ENCODE measurements around the gene ERVW-1.
"Not testable (repeated sequence)": the region's sequence is repeated elsewhere in the genome, so short reads cannot be mapped to it uniquely, and the experiment has no call there.

ERVW-1 gene

GRCh38 chr7:92466682-92467081, 11.1 kb downstream of the ERVW-1 start:
- no peak for DNase-seq

- no peak for DNase-seq
Measured at GRCh38 chr7:92464515-92464914, 13.2 kb downstream of the ERVW-1 start.

GRCh38 chr7:92462560-92462959, 15.2 kb downstream of the ERVW-1 start:
- DNase-seq = no peak

GRCh38 chr7:92461027-92462003, 16.4 kb downstream of the ERVW-1 start:
- peak in 1 of 2 donors; percentile 48 for DNase-seq

GRCh38 chr7:92460510-92460909, 17.2 kb downstream of the ERVW-1 start:
- DNase-seq = no peak

GRCh38 chr7:92460109-92460508, 17.6 kb downstream of the ERVW-1 start:
- DNase-seq = no peak

GRCh38 chr7:92456236-92456635, 21.5 kb downstream of the ERVW-1 start:
- DNase-seq = no peak

- no peak for DNase-seq
Measured at GRCh38 chr7:92451645-92452044, 26.1 kb downstream of the ERVW-1 start.

- peak; percentile 54 to 74 for DNase-seq
Measured at GRCh38 chr7:92448205-92448747, 29.5 kb downstream of the ERVW-1 start.

GRCh38 chr7:92447345-92448204, 30.2 kb downstream of the ERVW-1 start, which contains the start of gene GATAD1:
TSS of gene GATAD1 (plus strand) at chr7:92447482. CDS start at chr7:92447730, 248 bp downstream.
- DNase-seq = peak; percentile 85 to 89

GRCh38 chr7:92446869-92447344, 30.8 kb downstream of the ERVW-1 start:
- DNase-seq = no peak

- DNase-seq = not testable (repeated sequence)
Measured at GRCh38 chr7:92442720-92443119, 35.0 kb downstream of the ERVW-1 start.

- DNase-seq = no peak
Measured at GRCh38 chr7:92437956-92438491, 39.7 kb downstream of the ERVW-1 start.

- no peak for DNase-seq
Measured at GRCh38 chr7:92436612-92437445, 40.9 kb downstream of the ERVW-1 start.

- DNase-seq = no peak
Measured at GRCh38 chr7:92435542-92435941, 42.2 kb downstream of the ERVW-1 start.

GRCh38 chr7:92433019-92433418, 44.7 kb downstream of the ERVW-1 start:
- no peak for DNase-seq

- DNase-seq = no peak
Measured at GRCh38 chr7:92432299-92432946, 45.3 kb downstream of the ERVW-1 start.

- DNase-seq = no peak
Measured at GRCh38 chr7:92427193-92427592, 50.6 kb downstream of the ERVW-1 start.

GRCh38 chr7:92425311-92425947, 52.3 kb downstream of the ERVW-1 start:
- DNase-seq = no peak

- DNase-seq = no peak
Measured at GRCh38 chr7:92423710-92424131, 54.0 kb downstream of the ERVW-1 start.

- no peak for DNase-seq
Measured at GRCh38 chr7:92422926-92423325, 54.8 kb downstream of the ERVW-1 start.

Data from CD4-positive, alpha-beta T cell treated with Interferon alpha-2 for 1 hour (primary cell).